HL-60 (cell line): ENCODE measurements around the gene MAGEF1.

ENCODE experiments used
- CTCF ChIP-seq: IDR thresholded peaks from one replicate; pipeline ENCODE4 v1.5.1; 2011; ENCODE audit warnings: low read length, control low read depth, inconsistent platforms; ENCODE audit not compliant: insufficient read depth
- REST ChIP-seq: IDR thresholded peaks from 2 replicates; pipeline ENCODE4 v1.6.1; 2012; ENCODE audit warnings: low read depth; ENCODE audit not compliant: insufficient replicate concordance

- no peak for TF ChIP-seq CTCF
- no peak for TF ChIP-seq REST
These were observed 14.0 kb downstream of the MAGEF1 start for GRCh38 chr3:184697845-184698244.
